ENCODE results near the gene SNORC.

GRCh38 chr2:232829988-232830387, 40.1 kb upstream of the SNORC start:
- TF ChIP-seq, protein P1, sequence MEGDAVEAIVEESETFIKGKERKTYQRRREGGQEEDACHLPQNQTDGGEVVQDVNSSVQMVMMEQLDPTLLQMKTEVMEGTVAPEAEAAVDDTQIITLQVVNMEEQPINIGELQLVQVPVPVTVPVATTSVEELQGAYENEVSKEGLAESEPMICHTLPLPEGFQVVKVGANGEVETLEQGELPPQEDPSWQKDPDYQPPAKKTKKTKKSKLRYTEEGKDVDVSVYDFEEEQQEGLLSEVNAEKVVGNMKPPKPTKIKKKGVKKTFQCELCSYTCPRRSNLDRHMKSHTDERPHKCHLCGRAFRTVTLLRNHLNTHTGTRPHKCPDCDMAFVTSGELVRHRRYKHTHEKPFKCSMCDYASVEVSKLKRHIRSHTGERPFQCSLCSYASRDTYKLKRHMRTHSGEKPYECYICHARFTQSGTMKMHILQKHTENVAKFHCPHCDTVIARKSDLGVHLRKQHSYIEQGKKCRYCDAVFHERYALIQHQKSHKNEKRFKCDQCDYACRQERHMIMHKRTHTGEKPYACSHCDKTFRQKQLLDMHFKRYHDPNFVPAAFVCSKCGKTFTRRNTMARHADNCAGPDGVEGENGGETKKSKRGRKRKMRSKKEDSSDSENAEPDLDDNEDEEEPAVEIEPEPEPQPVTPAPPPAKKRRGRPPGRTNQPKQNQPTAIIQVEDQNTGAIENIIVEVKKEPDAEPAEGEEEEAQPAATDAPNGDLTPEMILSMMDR (IDR thresholded peaks at IDR 0.05), result no peak
- no peak for TF ChIP-seq POLR2A (IDR thresholded peaks at IDR 0.05)

All from tibial nerve (tissue), 3 donors.